Nephron (organoid): ENCODE results near the gene SORCS2.
"Not testable (repeated sequence)": the region's sequence is repeated elsewhere in the genome, so short reads cannot be mapped to it uniquely, and the experiment has no call there.

ENCODE experiments used
- H3K27ac Mint-ChIP-seq, 3 experiments: 2 replicates each; pipeline ENCODE4 v1.8.0; 2020; ENCODE audit warnings: mixed read lengths in 3 of 3, mild to moderate bottlenecking in 2 of 3, moderate library complexity in 1 of 3
- H3K27me3 Mint-ChIP-seq: 2 replicates; pipeline ENCODE4 v1.8.0; 2021; ENCODE audit warnings: low read depth, mild to moderate bottlenecking, moderate library complexity, mixed read lengths
- H3K36me3 Mint-ChIP-seq: 2 replicates; pipeline ENCODE4 v1.8.0; 2020; ENCODE audit warnings: low read depth, mixed read lengths
- H3K4me1 Mint-ChIP-seq: 2 replicates; pipeline ENCODE4 v1.8.0; 2020; ENCODE audit warnings: mixed read lengths
- H3K4me3 Mint-ChIP-seq, 3 experiments: 2 replicates each; pipeline ENCODE4 v1.8.0; 2020; ENCODE audit warnings: mild to moderate bottlenecking in 3 of 3, mixed read lengths in 3 of 3, moderate library complexity in 2 of 3
- H3K9me3 Mint-ChIP-seq: 2 replicates; pipeline ENCODE4 v1.8.0; 2020; ENCODE audit warnings: mixed read lengths
- CTCF ChIP-seq, 3 experiments: fragments of 200-600 bp; sonication (generic); IDR thresholded peaks; one replicate each; pipeline ENCODE4 v1.5.0; 2021; ENCODE audit warnings: antibody characterized with exemption in 3 of 3; ENCODE audit not compliant: unreplicated experiment in 3 of 3

Gene SORCS2

DNA sequence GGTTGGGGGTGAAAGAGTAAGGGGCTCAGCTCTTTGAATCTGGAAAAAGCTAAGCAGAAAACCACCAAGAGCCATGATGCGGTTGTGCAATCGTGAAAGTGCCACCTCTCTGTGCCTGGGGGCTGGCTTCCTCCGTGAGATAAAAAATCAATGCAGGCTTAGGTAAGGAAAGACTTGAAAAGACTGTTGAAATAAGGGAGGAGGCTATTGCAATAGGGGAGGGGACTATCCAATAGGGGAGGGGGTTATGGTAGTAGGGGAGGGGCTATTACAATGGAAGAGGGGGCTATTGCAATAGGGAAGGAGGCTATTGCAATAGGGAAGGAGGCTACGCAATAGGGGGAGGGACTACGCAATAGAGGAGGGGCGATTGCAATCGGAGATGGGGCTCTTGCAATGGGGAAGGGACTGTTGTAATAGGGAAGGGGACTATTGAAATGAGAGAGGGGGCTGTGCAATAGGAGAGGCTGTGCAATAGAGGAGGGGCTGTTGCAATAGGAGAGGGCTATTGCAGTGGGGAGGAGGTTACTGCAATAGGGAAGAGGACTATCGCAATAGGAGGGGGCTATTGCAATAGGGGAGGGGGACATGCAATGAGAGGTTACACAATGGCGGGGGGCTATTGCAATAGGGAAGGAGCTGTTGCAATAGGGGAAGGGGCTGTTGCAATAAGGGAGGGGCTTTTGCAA is 404.7 kb downstream of the SORCS2 start:
- H3K36me3 Mint-ChIP-seq, result no peaks in the 10 kb centered on the region
- no peak for TF ChIP-seq CTCF (IDR thresholded peaks at IDR 0.05; ENCODE audit: unreplicated experiment in 3 of 3)

GRCh38 chr4:7598939-7599790 is 406.8 kb downstream of the SORCS2 start:
- peaks cover 7% of the 10 kb centered on the region for H3K36me3 Mint-ChIP-seq
- peaks cover 7% of the 10 kb centered on the region for H3K4me1 Mint-ChIP-seq
- H3K9me3 Mint-ChIP-seq, result peaks cover 14% of the 10 kb centered on the region
- no peak overlapping the region for H3K4me3 Mint-ChIP-seq
- TF ChIP-seq CTCF (IDR thresholded peaks at IDR 0.05; ENCODE audit: unreplicated experiment in 3 of 3), result no peak
- peaks cover 21% of the 10 kb centered on the region for H3K27me3 Mint-ChIP-seq
- H3K27ac Mint-ChIP-seq, result no peak overlapping the region

More for the DNA sequence above, 404.7 kb downstream of the SORCS2 start:
- H3K9me3 Mint-ChIP-seq, result peaks cover 4% of the 10 kb centered on the region
- H3K4me3 Mint-ChIP-seq, result no peak overlapping the region
- H3K27ac Mint-ChIP-seq, result no peak overlapping the region
- no peaks in the 10 kb centered on the region for H3K4me1 Mint-ChIP-seq
- H3K27me3 Mint-ChIP-seq, result peaks cover 21% of the 10 kb centered on the region

DNA sequence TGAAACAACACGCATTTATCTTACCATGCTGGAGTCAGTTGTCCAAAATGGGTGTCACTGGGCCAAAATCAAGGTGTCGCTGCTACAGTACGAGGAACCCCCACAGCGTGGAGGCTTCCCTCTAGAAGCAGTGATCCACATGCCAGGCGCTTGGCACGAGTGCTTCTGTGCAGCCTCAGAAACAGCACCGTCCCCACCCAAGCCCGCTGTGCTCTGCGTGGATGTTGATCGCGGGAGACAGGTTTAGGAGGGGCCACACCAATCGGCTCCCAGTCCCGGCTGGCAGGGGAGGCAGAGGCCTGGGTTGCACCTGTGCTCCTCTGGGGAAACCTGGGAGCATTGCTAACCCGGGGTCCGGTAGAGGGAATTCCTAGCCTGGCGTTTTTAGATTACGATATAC is 407.9 kb downstream of the SORCS2 start:
- Mint-ChIP-seq H3K4me3 (no peak overlapping the region), H3K27me3 (peaks cover 21% of the 10 kb centered on the region), H3K36me3 (peaks cover 7% of the 10 kb centered on the region), H3K4me1 (peaks cover 7% of the 10 kb centered on the region), H3K27ac (no peak overlapping the region), H3K9me3 (peaks cover 18% of the 10 kb centered on the region)
- no peak for TF ChIP-seq CTCF (IDR thresholded peaks at IDR 0.05; ENCODE audit: unreplicated experiment in 3 of 3)

DNA sequence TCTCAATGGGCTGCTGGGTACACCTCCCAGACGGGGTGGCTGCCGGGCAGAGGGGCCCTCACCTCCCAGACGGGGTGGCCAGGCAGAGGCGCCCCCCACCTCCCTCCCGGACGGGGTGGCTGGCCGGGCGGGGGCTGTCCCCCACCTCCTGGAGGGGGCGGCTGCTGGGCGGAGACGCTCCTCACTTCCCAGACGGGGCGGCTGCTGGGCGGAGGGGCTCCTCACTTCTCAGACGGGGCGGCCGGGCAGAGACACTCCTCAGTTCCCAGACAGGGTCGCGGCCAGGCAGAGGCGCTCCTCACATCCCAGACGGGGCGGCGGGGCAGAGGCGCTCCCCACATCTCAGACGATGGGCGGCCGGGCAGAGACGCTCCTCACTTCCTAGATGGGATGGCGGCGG is 409.8 kb downstream of the SORCS2 start:
- Mint-ChIP-seq H3K9me3 (peaks cover 18% of the 10 kb centered on the region), H3K4me1 (peaks cover 17% of the 10 kb centered on the region)
- not testable (repeated sequence) for H3K4me3 Mint-ChIP-seq, H3K36me3 Mint-ChIP-seq, H3K27me3 Mint-ChIP-seq, H3K27ac Mint-ChIP-seq

- H3K4me3 Mint-ChIP-seq, result no peak overlapping the region
- no peak for TF ChIP-seq CTCF (IDR thresholded peaks at IDR 0.05; ENCODE audit: unreplicated experiment in 3 of 3)
- H3K36me3 Mint-ChIP-seq, result peaks cover 7% of the 10 kb centered on the region
- H3K9me3 Mint-ChIP-seq, result peaks cover 13% of the 10 kb centered on the region
- peaks cover 53% of the 10 kb centered on the region for H3K4me1 Mint-ChIP-seq
- peak overlapping the region in 2 of 3 experiments; percentile 18 to 46 for H3K27ac Mint-ChIP-seq
- peaks cover 13% of the 10 kb centered on the region for H3K27me3 Mint-ChIP-seq
Observed at GRCh38 chr4:7607156-7607910, 415.0 kb downstream of the SORCS2 start.

- H3K27ac Mint-ChIP-seq, result no peak overlapping the region
- H3K27me3 Mint-ChIP-seq, result peaks cover 13% of the 10 kb centered on the region
- H3K36me3 Mint-ChIP-seq, result peaks cover 7% of the 10 kb centered on the region
- TF ChIP-seq CTCF (IDR thresholded peaks at IDR 0.05; ENCODE audit: unreplicated experiment in 3 of 3), result no peak
- H3K4me1 Mint-ChIP-seq, result peaks cover 60% of the 10 kb centered on the region
- peaks cover 13% of the 10 kb centered on the region for H3K9me3 Mint-ChIP-seq
- no peak overlapping the region for H3K4me3 Mint-ChIP-seq
Observed at GRCh38 chr4:7608046-7608445, 415.7 kb downstream of the SORCS2 start.
